HEK293T (cell line): ENCODE measurements around the gene SNRK.

Experiments
- FOXK2 ChIP-seq: fragments of 450-650 bp; IDR thresholded peaks from 2 replicates; pipeline ENCODE4 v1.6.1; 2016; ENCODE audit warnings: mild to moderate bottlenecking
- FOXM1 ChIP-seq: fragments of 450-650 bp; IDR thresholded peaks from 2 replicates; pipeline ENCODE4 v1.6.1; 2017; ENCODE audit warnings: mild to moderate bottlenecking, borderline replicate concordance
- LEF1 ChIP-seq: fragments of 450-650 bp; IDR thresholded peaks from 2 replicates; pipeline ENCODE4 v1.6.1; 2017; ENCODE audit warnings: mild to moderate bottlenecking, borderline replicate concordance
- SP1 ChIP-seq: fragments of 450-650 bp; IDR thresholded peaks from 2 replicates; pipeline ENCODE4 v1.6.1; 2017
- TARDBP ChIP-seq: fragments of 450-650 bp; IDR thresholded peaks from 2 replicates; pipeline ENCODE4 v1.6.1; 2016

- no peak for TF ChIP-seq FOXK2
- TF ChIP-seq TARDBP, result no peak
- TF ChIP-seq SP1, result no peak
- TF ChIP-seq LEF1, result no peak
- TF ChIP-seq FOXM1, result no peak
Observed at GRCh38 chr3:43256714-43257461, 29.5 kb upstream of the SNRK start.
